ENCODE data around the gene AGXT. TPM values are rescaled to one million over a fixed set of nuclear protein-coding genes. Genes with fewer than 3 reads are reported as not detected.

AGXT gene
- total RNA-seq, 1 donor from 2014 or later = not detected

- H3K27me3 Mint-ChIP-seq = peaks cover 1% of the 10 kb centered on the region
- DNase-seq = no peak
- no peak overlapping the region for H3K27ac Mint-ChIP-seq
- H3K36me3 Mint-ChIP-seq (ENCODE audit: low read depth) = no peaks in the 10 kb centered on the region
- H3K9me3 Mint-ChIP-seq = no peaks in the 10 kb centered on the region
- H3K4me3 Mint-ChIP-seq = no peak overlapping the region
- intact Hi-C loops (cut with micrococcal nuclease) = no loop called here
- H3K4me1 Mint-ChIP-seq = no peaks in the 10 kb centered on the region
Measured at GRCh38 chr2:240920783-240921231, 52.2 kb downstream of the AGXT start.

GRCh38 chr2:240921311-240921994, 52.8 kb downstream of the AGXT start:
- H3K27ac Mint-ChIP-seq = no peak overlapping the region
- intact Hi-C loops (cut with micrococcal nuclease) = no loop called here
- H3K9me3 Mint-ChIP-seq = no peaks in the 10 kb centered on the region
- no peaks in the 10 kb centered on the region for H3K4me1 Mint-ChIP-seq
- H3K4me3 Mint-ChIP-seq = no peak overlapping the region
- H3K27me3 Mint-ChIP-seq = peaks cover 1% of the 10 kb centered on the region
- no peaks in the 10 kb centered on the region for H3K36me3 Mint-ChIP-seq (ENCODE audit: low read depth)
- no peak for DNase-seq

GRCh38 chr2:240921995-240922244, 53.3 kb downstream of the AGXT start:
- Mint-ChIP-seq H3K36me3 (ENCODE audit: low read depth) (no peaks in the 10 kb centered on the region), H3K27ac (no peak overlapping the region), H3K4me1 (no peaks in the 10 kb centered on the region), H3K27me3 (peaks cover 1% of the 10 kb centered on the region), H3K9me3 (no peaks in the 10 kb centered on the region), H3K4me3 (no peak overlapping the region)
- intact Hi-C loops (cut with micrococcal nuclease) = no loop called here
- no peak for DNase-seq

GRCh38 chr2:240922245-240922981, 53.8 kb downstream of the AGXT start:
- intact Hi-C loops (cut with micrococcal nuclease) = no loop called here

GRCh38 chr2:240922982-240923537, 54.4 kb downstream of the AGXT start:
- intact Hi-C loops (cut with micrococcal nuclease) = no loop called here
- H3K27ac Mint-ChIP-seq = no peak overlapping the region
- H3K4me3 Mint-ChIP-seq = no peak overlapping the region
- H3K36me3 Mint-ChIP-seq (ENCODE audit: low read depth) = no peaks in the 10 kb centered on the region
- no peak for DNase-seq
- peaks cover 2% of the 10 kb centered on the region for H3K4me1 Mint-ChIP-seq
- H3K27me3 Mint-ChIP-seq = no peaks in the 10 kb centered on the region
- H3K9me3 Mint-ChIP-seq = no peaks in the 10 kb centered on the region

More at GRCh38 chr2:240922245-240922981, 53.8 kb downstream of the AGXT start:
- Mint-ChIP-seq H3K36me3 (ENCODE audit: low read depth) (no peaks in the 10 kb centered on the region), H3K27me3 (no peaks in the 10 kb centered on the region), H3K27ac (no peak overlapping the region), H3K4me1 (peaks cover 2% of the 10 kb centered on the region), H3K4me3 (no peak overlapping the region), H3K9me3 (no peaks in the 10 kb centered on the region)
- DNase-seq = no peak

GRCh38 chr2:240925191-240925567, 56.6 kb downstream of the AGXT start:
- H3K9me3 Mint-ChIP-seq = no peaks in the 10 kb centered on the region
- H3K27ac Mint-ChIP-seq = no peak overlapping the region
- H3K4me3 Mint-ChIP-seq = no peak overlapping the region
- H3K4me1 Mint-ChIP-seq = peaks cover 2% of the 10 kb centered on the region
- intact Hi-C loops (cut with micrococcal nuclease) = no loop called here
- no peak for DNase-seq
- H3K27me3 Mint-ChIP-seq = no peaks in the 10 kb centered on the region
- no peaks in the 10 kb centered on the region for H3K36me3 Mint-ChIP-seq (ENCODE audit: low read depth)

GRCh38 chr2:240925568-240926515, 57.2 kb downstream of the AGXT start:
- no peaks in the 10 kb centered on the region for H3K9me3 Mint-ChIP-seq
- no peaks in the 10 kb centered on the region for H3K27me3 Mint-ChIP-seq
- H3K4me3 Mint-ChIP-seq = no peak overlapping the region
- H3K36me3 Mint-ChIP-seq (ENCODE audit: low read depth) = no peaks in the 10 kb centered on the region
- no peak overlapping the region for H3K27ac Mint-ChIP-seq
- intact Hi-C loops (cut with micrococcal nuclease) = no loop called here
- no peak for DNase-seq
- H3K4me1 Mint-ChIP-seq = peaks cover 2% of the 10 kb centered on the region

- intact Hi-C loops (cut with micrococcal nuclease) = no loop called here
- no peaks in the 10 kb centered on the region for H3K36me3 Mint-ChIP-seq (ENCODE audit: low read depth)
- H3K27ac Mint-ChIP-seq = no peak overlapping the region
- H3K27me3 Mint-ChIP-seq = no peaks in the 10 kb centered on the region
- no peak for DNase-seq
- H3K4me3 Mint-ChIP-seq = no peak overlapping the region
- no peaks in the 10 kb centered on the region for H3K9me3 Mint-ChIP-seq
- H3K4me1 Mint-ChIP-seq = peaks cover 2% of the 10 kb centered on the region
Measured at GRCh38 chr2:240926516-240927389, 58.1 kb downstream of the AGXT start.

GRCh38 chr2:240927390-240927781, 58.8 kb downstream of the AGXT start:
- peaks cover 2% of the 10 kb centered on the region for H3K4me1 Mint-ChIP-seq
- no peaks in the 10 kb centered on the region for H3K9me3 Mint-ChIP-seq
- no peak overlapping the region for H3K27ac Mint-ChIP-seq
- no peaks in the 10 kb centered on the region for H3K36me3 Mint-ChIP-seq (ENCODE audit: low read depth)
- H3K27me3 Mint-ChIP-seq = no peaks in the 10 kb centered on the region
- intact Hi-C loops (cut with micrococcal nuclease) = no loop called here
- H3K4me3 Mint-ChIP-seq = no peak overlapping the region
- DNase-seq = no peak

- Mint-ChIP-seq H3K27ac (no peak overlapping the region), H3K27me3 (no peaks in the 10 kb centered on the region), H3K4me3 (no peak overlapping the region), H3K9me3 (no peaks in the 10 kb centered on the region), H3K4me1 (peaks cover 2% of the 10 kb centered on the region), H3K36me3 (ENCODE audit: low read depth) (no peaks in the 10 kb centered on the region)
- no peak for DNase-seq
- intact Hi-C loops (cut with micrococcal nuclease) = no loop called here
Measured at GRCh38 chr2:240928476-240929363, 60.1 kb downstream of the AGXT start.

- no peaks in the 10 kb centered on the region for H3K27me3 Mint-ChIP-seq
- H3K27ac Mint-ChIP-seq = no peak overlapping the region
- no peaks in the 10 kb centered on the region for H3K9me3 Mint-ChIP-seq
- no peak overlapping the region for H3K4me3 Mint-ChIP-seq
- intact Hi-C loops (cut with micrococcal nuclease) = no loop called here
- peaks cover 2% of the 10 kb centered on the region for H3K4me1 Mint-ChIP-seq
- no peak for DNase-seq
- H3K36me3 Mint-ChIP-seq (ENCODE audit: low read depth) = no peaks in the 10 kb centered on the region
Measured at GRCh38 chr2:240929364-240930095, 60.9 kb downstream of the AGXT start.

All from activated CD4-positive, alpha-beta T cell treated with anti-CD3 and anti-CD28 coated beads, Interleukin-2, amount 10 ng/mL, durations not matched to agents 24 days and 14 days (primary cell).